Measurements from ENCODE around the gene GPM6B. TPM values are rescaled to one million over a fixed set of nuclear protein-coding genes. Genes with fewer than 3 reads are reported as not detected.

The GPM6B gene
- total RNA-seq, 2 experiments from 2014 or later: not detected

- intact Hi-C loops (cut with micrococcal nuclease; ENCODE audit: unreplicated experiment): no loop called here
- Histone ChIP-seq H3K27ac (ENCODE audit: low read depth, low read length, poor library complexity, severe bottlenecking) (no peak overlapping the region), H3K36me3 (ENCODE audit: insufficient read depth, low read length) (no peaks in the 10 kb centered on the region), H3K79me2 (ENCODE audit: insufficient read depth, low read depth, low read length) (no peaks in the 10 kb centered on the region), H3K9me2 (ENCODE audit: insufficient read depth, low read length) (no peaks in the 10 kb centered on the region), H4K20me1 (ENCODE audit: insufficient read depth, low read length) (no peaks in the 10 kb centered on the region), H3K4me2 (ENCODE audit: low read length) (no peak overlapping the region), H3K4me1 (ENCODE audit: insufficient read depth, low read length, poor library complexity, severe bottlenecking) (peaks cover 13% of the 10 kb centered on the region), H3K9me3 (ENCODE audit: low read length) (no peaks in the 10 kb centered on the region), H3K4me3 (ENCODE audit: low read depth, low read length, poor library complexity, severe bottlenecking) (no peak overlapping the region), H2AFZ (ENCODE audit: low read length) (no peak overlapping the region)
- TF ChIP-seq CTCF (conservative IDR thresholded peaks at IDR 0.05; ENCODE audit: low read length): no peak
- no peak for TF ChIP-seq EZH2phosphoT487 (IDR thresholded peaks at IDR 0.05; ENCODE audit: borderline replicate concordance, low read depth, low read length)
- CTCF ChIA-PET (ENCODE audit: unreplicated experiment): no interaction called here
- no peak for DNase-seq (ENCODE audit: low spot score)
- POLR2A ChIA-PET: interaction anchor here (0.7 kb wide), 1 partner anchor 32 kb away, joined by 3 read pairs; no protein-coding TSS in a partner anchor
- BruUV-seq (replicated peaks): no TSS peak
Observed at GRCh38 chrX:13794417-13794816, 22.5 kb downstream of the GPM6B start.

DNA sequence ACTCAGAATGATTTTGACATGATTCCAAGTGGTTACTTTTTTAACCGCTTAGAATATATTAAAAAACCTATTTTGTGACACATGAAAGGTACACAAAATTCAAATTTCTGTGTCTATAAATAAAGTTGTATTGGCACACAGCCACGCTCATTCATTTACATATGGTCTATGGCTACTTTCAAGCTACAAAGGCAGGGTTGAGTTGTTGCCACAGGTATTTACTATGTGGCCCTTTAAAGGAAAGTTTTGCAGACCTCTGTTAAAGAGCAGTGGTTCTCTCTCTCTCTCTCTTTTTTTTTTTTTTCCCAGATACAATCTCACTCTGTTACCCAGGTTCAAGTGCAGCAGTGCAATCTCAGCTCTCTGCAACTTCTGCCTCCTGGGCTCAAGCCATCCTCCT lies 23.0 kb downstream of the GPM6B start:
- no peak overlapping the region for H3K4me3 ChIP-seq (ENCODE audit: low read depth, low read length, poor library complexity, severe bottlenecking)
- peak overlapping the region; percentile 54; the same call in 1 of the 2 replicates for H2AFZ ChIP-seq (ENCODE audit: low read length)
- CTCF ChIA-PET (ENCODE audit: unreplicated experiment): no interaction called here
- no peaks in the 10 kb centered on the region for H3K9me3 ChIP-seq (ENCODE audit: low read length)
- POLR2A ChIA-PET: interaction anchor here (0.7 kb wide), 2 partner anchors 25 to 32 kb away, joined by 3 read pairs; no protein-coding TSS in a partner anchor
- peak overlapping the region; percentile 32; the same call in 1 of the 2 replicates for H3K4me2 ChIP-seq (ENCODE audit: low read length)
- H3K36me3 ChIP-seq (ENCODE audit: insufficient read depth, low read length): no peaks in the 10 kb centered on the region
- no peaks in the 10 kb centered on the region for H3K9me2 ChIP-seq (ENCODE audit: insufficient read depth, low read length)
- H3K27ac ChIP-seq (ENCODE audit: low read depth, low read length, poor library complexity, severe bottlenecking): no peak overlapping the region
- intact Hi-C loops (cut with micrococcal nuclease; ENCODE audit: unreplicated experiment): no loop called here
- H3K4me1 ChIP-seq (ENCODE audit: insufficient read depth, low read length, poor library complexity, severe bottlenecking): peaks cover 13% of the 10 kb centered on the region
- no peak for DNase-seq (ENCODE audit: low spot score)
- no peaks in the 10 kb centered on the region for H4K20me1 ChIP-seq (ENCODE audit: insufficient read depth, low read length)
- BruUV-seq (replicated peaks): no TSS peak
- H3K79me2 ChIP-seq (ENCODE audit: insufficient read depth, low read depth, low read length): no peaks in the 10 kb centered on the region
- TF ChIP-seq EZH2phosphoT487 (IDR thresholded peaks at IDR 0.05; ENCODE audit: borderline replicate concordance, low read depth, low read length) (no peak), CTCF (conservative IDR thresholded peaks at IDR 0.05; ENCODE audit: low read length) (no peak)

GRCh38 chrX:13791559-13791958 lies 25.3 kb downstream of the GPM6B start:
- peaks cover 13% of the 10 kb centered on the region for H3K4me1 ChIP-seq (ENCODE audit: insufficient read depth, low read length, poor library complexity, severe bottlenecking)
- no peak overlapping the region for H2AFZ ChIP-seq (ENCODE audit: low read length)
- H3K79me2 ChIP-seq (ENCODE audit: insufficient read depth, low read depth, low read length): no peaks in the 10 kb centered on the region
- intact Hi-C loops (cut with micrococcal nuclease; ENCODE audit: unreplicated experiment): no loop called here
- TF ChIP-seq CTCF (conservative IDR thresholded peaks at IDR 0.05; ENCODE audit: low read length) (no peak), EZH2phosphoT487 (IDR thresholded peaks at IDR 0.05; ENCODE audit: borderline replicate concordance, low read depth, low read length) (no peak)
- no peaks in the 10 kb centered on the region for H4K20me1 ChIP-seq (ENCODE audit: insufficient read depth, low read length)
- no TSS peak for BruUV-seq (replicated peaks)
- no peaks in the 10 kb centered on the region for H3K9me2 ChIP-seq (ENCODE audit: insufficient read depth, low read length)
- H3K36me3 ChIP-seq (ENCODE audit: insufficient read depth, low read length): no peaks in the 10 kb centered on the region
- ChIA-PET POLR2A (no interaction called here), CTCF (ENCODE audit: unreplicated experiment) (no interaction called here)
- DNase-seq (ENCODE audit: low spot score): no peak
- H3K27ac ChIP-seq (ENCODE audit: low read depth, low read length, poor library complexity, severe bottlenecking): no peak overlapping the region
- H3K4me2 ChIP-seq (ENCODE audit: low read length): no peak overlapping the region
- H3K4me3 ChIP-seq (ENCODE audit: low read depth, low read length, poor library complexity, severe bottlenecking): no peak overlapping the region
- no peaks in the 10 kb centered on the region for H3K9me3 ChIP-seq (ENCODE audit: low read length)
